Esophagus muscularis mucosa (tissue), 4 donors: ENCODE data around the gene ING1. TPM values are rescaled to one million over a fixed set of nuclear protein-coding genes. Genes with fewer than 3 reads are reported as not detected.
"Not testable (repeated sequence)": the region's sequence is repeated elsewhere in the genome, so short reads cannot be mapped to it uniquely, and the experiment has no call there.

Experiments
- DNase-seq: peaks from one replicate; pipeline ENCODE4 v3.0.0-alpha.2; 2017; ENCODE audit errors: extremely low spot score
- H3K27ac ChIP-seq, 4 donors: fragments of 200-600 bp; sonication (generic); replicated peaks in 1 of 4; 1 replicate in 3 of 4; 2 replicates in 1 of 4; pipeline ENCODE4 v1.5.1; 2016 to 2019; ENCODE audit warnings: mild to moderate bottlenecking in 1 of 4
- H3K27me3 ChIP-seq, 4 donors: fragments of 200-600 bp; sonication (generic); one replicate each; pipeline versions ENCODE4 v1.5.1 to v1.6.0; 2016 to 2019
- H3K36me3 ChIP-seq, 4 donors: fragments of 200-600 bp; sonication (generic); one replicate each; pipeline ENCODE4 v1.5.1; 2016 to 2019
- H3K4me1 ChIP-seq, 4 donors: fragments of 200-600 bp; sonication (generic); one replicate each; pipeline ENCODE4 v1.5.1; 2016 to 2019
- H3K4me3 ChIP-seq, 4 donors: fragments of 200-600 bp; sonication (generic); 1 replicate in 2 of 4; 2 replicates in 2 of 4; pipeline ENCODE4 v1.5.1; 2016 to 2019; ENCODE audit warnings: mild to moderate bottlenecking in 4 of 4, moderate library complexity in 1 of 4
- H3K9me3 ChIP-seq, 4 donors: fragments of 200-600 bp; sonication (generic); 1 replicate in 3 of 4; 2 replicates in 1 of 4; pipeline ENCODE4 v1.5.1; 2016 to 2019
- CTCF ChIP-seq, 3 experiments: fragments of 200-600 bp in 2 of 3; fragments of 450-650 bp in 1 of 3; sonication (generic) in 2 of 3; IDR thresholded peaks; one replicate each; pipeline ENCODE4 v1.5.1; 2017 to 2019; ENCODE audit warnings: antibody characterized with exemption in 3 of 3, mild to moderate bottlenecking in 2 of 3, moderate library complexity in 1 of 3
- EP300 ChIP-seq: sonication (generic); formaldehyde crosslinking; IDR thresholded peaks from one replicate; pipeline ENCODE4 v1.6.1; 2017; ENCODE audit warnings: antibody characterized with exemption
- POLR2A ChIP-seq: fragments of 450-650 bp; IDR thresholded peaks from one replicate; pipeline ENCODE4 v1.6.1; 2017; ENCODE audit warnings: antibody characterized with exemption, moderate library complexity, mild to moderate bottlenecking, low read depth
- POLR2AphosphoS5 ChIP-seq, 2 donors: sonication (generic); formaldehyde crosslinking; IDR thresholded peaks; one replicate each; pipeline ENCODE4 v1.6.1; 2017; ENCODE audit warnings: antibody characterized with exemption in 2 of 2
- WGBS: methylation state at CpG from one replicate; pipeline ENCODE4 v1.1.5; 2018; 5-methylcytosine and 5-hydroxymethylcytosine counted together
- intact Hi-C: fragments of 100-400 bp; cut with DNase I; formaldehyde crosslinking; loops from one replicate; pipeline ENCODE4 v1.15.1; 2023
- total RNA-seq, 4 donors: library from RNA; depleted of rRNA; stranded (reverse); fragments of >200 nt; gene quantifications; one replicate each; pipeline versions ENCODE4 v1.1.0 to v1.2.1, GENCODE V29; 2016

Gene ING1
- total RNA-seq, 4 donors from 2014 or later: 17.2 to 25.5 (median 23.2) TPM

DNA sequence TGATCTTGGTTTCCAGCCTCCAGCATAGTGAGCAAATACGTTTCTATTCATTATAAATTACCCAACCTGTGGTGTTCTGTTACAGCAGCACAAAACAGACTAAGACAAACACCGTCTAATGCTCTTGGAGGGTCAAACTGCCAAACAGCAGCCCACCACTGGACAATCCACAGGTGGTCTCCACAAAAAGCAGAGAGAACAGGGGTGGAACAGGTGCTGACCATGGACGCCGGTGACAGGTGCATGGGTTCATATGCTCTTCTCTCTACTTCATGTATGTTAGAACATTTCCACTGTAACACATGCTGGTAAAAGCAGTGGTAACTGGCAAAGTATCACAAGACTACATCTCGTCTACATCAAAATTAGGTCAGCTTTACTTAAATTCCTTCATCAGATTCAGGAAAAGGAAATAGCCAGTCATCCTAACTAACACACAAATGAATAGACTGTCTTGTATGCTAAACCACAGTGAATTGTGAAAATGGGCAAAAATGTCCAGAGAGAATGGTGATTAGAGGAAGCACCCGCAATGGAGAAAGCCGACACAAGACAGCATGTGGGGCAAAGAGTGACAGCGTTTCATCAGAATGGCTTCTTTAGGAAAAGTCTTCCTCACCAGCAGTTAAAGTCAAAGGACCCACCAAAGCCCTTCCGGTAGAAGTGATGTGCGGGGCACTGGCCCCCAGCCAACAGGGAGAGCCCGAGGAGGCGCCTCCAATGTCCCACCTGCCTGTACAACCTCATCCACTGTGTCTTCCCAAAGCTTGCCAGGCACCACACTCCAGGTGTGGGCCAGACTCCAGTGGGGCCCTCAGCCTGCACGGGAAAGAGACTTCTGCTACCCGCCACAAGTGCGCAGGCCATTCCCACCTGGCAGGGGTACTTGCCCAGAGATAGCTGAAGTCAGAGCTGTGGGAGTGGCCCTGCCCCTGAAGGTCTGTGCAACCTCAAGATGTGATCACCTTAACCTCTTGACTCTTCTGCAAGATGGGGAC lies 14.1 kb upstream of the ING1 start:
- no peaks in the 10 kb centered on the region for H3K27me3 ChIP-seq
- WGBS: 84% methylated on average over 10 of the region's 15 CpGs
- TF ChIP-seq CTCF (IDR thresholded peaks at IDR 0.05): no peak
- no peak for TF ChIP-seq EP300
- no peak for TF ChIP-seq POLR2A
- no peak for TF ChIP-seq POLR2AphosphoS5 (IDR thresholded peaks at IDR 0.05)
- H3K9me3 ChIP-seq: no peaks in the 10 kb centered on the region
- no peak for DNase-seq
- H3K4me1 ChIP-seq: peaks cover 6 to 32% (median 21%) of the 10 kb centered on the region in 4 donors
- no peak overlapping the region for H3K27ac ChIP-seq
- H3K36me3 ChIP-seq: peaks cover 28 to 78% (median 59%) of the 10 kb centered on the region in 4 donors
- intact Hi-C loops: no loop called here
- no peak overlapping the region for H3K4me3 ChIP-seq

DNA sequence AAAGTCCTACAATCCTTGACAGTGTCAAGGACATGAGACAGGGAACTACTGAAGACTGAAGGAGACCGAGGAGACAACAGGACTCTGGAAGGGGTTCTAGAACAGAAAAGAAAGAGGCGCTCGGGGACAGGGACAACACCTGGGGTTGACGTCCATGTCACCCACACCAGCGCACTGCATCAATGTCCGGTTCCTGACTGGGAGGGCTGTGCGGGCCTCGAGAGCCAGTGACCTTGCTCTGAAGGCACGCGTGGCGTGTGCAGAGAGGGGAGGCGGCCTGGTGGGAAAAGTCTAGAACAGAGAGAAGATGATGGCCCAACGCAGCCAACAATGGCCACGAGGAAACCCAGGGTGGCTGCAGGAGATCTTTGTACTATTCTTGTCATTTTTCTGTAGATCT lies 13.3 kb upstream of the ING1 start:
- no peak for DNase-seq
- TF ChIP-seq EP300 (no peak), POLR2AphosphoS5 (IDR thresholded peaks at IDR 0.05) (no peak), POLR2A (no peak), CTCF (IDR thresholded peaks at IDR 0.05) (no peak)
- H3K36me3 ChIP-seq: peaks cover 28 to 71% (median 53%) of the 10 kb centered on the region in 4 donors
- no peaks in the 10 kb centered on the region for H3K27me3 ChIP-seq
- no peak overlapping the region for H3K4me3 ChIP-seq
- peaks cover 13 to 39% (median 29%) of the 10 kb centered on the region in 4 donors for H3K4me1 ChIP-seq
- intact Hi-C loops: no loop called here
- no peak overlapping the region for H3K27ac ChIP-seq
- H3K9me3 ChIP-seq: no peaks in the 10 kb centered on the region
- WGBS: 98% methylated on average over 14 of the region's 14 CpGs

DNA sequence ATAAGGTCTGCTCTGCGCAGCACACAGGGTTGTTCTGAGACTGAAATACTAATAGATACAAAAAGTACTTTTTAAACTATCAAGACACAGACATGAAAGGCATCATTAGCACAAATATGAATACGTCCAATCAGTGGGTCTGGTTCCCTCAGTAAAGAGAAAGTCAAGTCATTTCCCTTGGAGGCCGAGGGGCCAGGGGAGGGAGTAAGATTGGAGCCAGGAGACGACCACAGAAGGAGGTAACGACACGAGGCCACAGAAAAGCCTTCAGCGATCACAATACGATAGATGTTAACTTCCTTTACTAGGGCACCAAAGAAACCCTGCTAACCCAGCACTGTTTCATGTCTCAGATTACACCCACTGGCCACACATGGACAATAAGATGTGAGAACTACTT lies 12.9 kb upstream of the ING1 start:
- intact Hi-C loops: no loop called here
- DNase-seq: no peak
- Histone ChIP-seq H3K4me3 (no peak overlapping the region), H3K27ac (no peak overlapping the region), H3K36me3 (peaks cover 28 to 67% (median 53%) of the 10 kb centered on the region in 4 donors), H3K27me3 (no peaks in the 10 kb centered on the region), H3K9me3 (no peaks in the 10 kb centered on the region), H3K4me1 (peaks cover 15 to 42% (median 32%) of the 10 kb centered on the region in 4 donors)
- TF ChIP-seq CTCF (IDR thresholded peaks at IDR 0.05) (no peak), EP300 (no peak), POLR2AphosphoS5 (IDR thresholded peaks at IDR 0.05) (no peak), POLR2A (no peak)
- 83% methylated on average over 8 of the region's 8 CpGs for WGBS

DNA sequence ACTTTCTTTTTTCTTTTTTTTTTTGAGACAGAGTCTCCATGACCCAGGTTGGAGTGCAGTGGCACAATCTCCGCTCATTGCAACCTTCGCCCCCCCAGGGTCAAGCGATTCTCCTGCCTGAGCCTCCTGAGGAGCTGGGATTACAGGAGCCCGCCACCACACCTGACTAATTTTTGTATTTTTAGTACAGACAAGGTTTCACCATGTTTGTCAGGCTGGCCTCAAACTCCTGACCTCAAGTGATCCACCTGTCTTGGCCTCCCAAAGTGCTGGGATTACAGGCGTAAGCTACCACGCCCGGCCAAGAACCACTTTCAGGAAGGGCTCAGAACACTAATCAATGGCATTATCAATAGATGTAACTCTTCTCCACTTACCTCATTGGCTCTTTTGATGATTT lies 12.4 kb upstream of the ING1 start:
- 97% methylated on average over 7 of the region's 7 CpGs for WGBS
- H3K9me3 ChIP-seq, DNase-seq, H3K27me3 ChIP-seq, intact Hi-C loops, H3K27ac ChIP-seq, H3K4me3 ChIP-seq: not testable (repeated sequence)
- H3K4me1 ChIP-seq: peaks cover 15 to 42% (median 32%) of the 10 kb centered on the region in 4 donors
- H3K36me3 ChIP-seq: peaks cover 28 to 64% (median 51%) of the 10 kb centered on the region in 4 donors

DNA sequence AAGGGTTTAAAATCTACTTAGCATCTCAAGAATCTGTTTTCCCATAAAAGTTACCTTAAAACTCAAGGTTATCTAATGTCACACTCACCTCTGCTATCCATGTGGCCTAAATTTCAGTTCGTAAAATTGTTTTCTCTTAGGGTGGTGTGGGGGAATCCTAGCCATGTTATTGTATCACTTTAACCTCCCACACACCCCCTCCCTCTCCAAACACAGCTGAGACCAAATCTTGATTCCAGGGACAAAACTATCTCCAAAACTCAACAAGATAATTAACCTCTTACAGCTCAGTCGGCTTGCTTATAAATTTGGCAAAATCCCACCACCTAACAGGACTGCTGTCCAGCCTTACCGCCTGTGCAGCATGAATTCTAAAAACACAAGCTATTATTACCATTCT lies 11.4 kb upstream of the ING1 start:
- 34% methylated on average over 3 of the region's 3 CpGs for WGBS
- no peaks in the 10 kb centered on the region for H3K27me3 ChIP-seq
- peaks cover 28 to 56% (median 43%) of the 10 kb centered on the region in 4 donors for H3K36me3 ChIP-seq
- H3K4me1 ChIP-seq: peaks cover 15 to 51% (median 41%) of the 10 kb centered on the region in 4 donors
- H3K9me3 ChIP-seq: no peaks in the 10 kb centered on the region
- intact Hi-C loops: no loop called here
- TF ChIP-seq CTCF (IDR thresholded peaks at IDR 0.05): no peak
- TF ChIP-seq POLR2A: no peak
- no peak overlapping the region for H3K4me3 ChIP-seq
- no peak overlapping the region for H3K27ac ChIP-seq
- DNase-seq: no peak
